DMS 273 (cell line): ENCODE results near the gene PIEZO1.
"Not testable (repeated sequence)": the region's sequence is repeated elsewhere in the genome, so short reads cannot be mapped to it uniquely, and the experiment has no call there.

ENCODE experiments used
- DNase-seq: peaks from one replicate; lab custom pipeline; 2025; ENCODE audit not compliant: unreplicated experiment; lab: John Stamatoyannopoulos, UW

The PIEZO1 gene

DNA sequence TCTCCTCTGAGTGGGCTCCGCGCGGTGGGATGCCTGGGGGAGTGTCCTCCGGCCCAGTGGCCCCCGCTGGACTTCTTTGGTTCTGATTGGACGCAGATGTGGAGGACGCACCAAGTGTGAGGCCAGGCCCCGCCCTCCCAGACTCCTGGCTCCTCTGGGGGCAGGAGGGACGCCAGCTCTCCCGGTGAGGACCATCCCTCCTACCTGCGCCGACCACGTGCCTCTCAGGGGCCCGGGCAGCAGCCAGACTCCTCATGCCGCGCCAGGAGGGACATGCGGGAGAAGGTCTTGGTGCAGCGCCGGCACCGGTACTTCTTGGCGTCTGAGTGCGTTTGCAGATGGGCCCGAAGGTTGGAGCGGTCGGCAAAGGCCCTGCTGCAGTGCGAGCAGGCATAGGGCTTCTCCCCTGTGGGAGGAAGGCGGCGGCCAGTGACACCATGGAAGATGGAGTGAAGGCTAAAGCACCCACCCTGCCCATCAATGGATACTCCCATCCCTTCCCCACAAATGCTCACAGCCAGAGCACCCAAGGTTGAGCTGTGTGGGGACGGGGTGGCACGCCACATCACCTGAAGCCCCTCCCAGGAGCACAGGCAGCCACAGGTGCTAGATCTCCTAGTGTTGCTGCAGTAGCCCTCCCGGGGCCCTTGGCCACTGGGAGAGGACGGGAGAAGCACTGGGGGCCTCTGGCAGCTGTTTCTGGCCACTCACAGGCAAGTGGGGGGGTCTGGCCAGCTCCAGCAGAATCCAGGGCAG lies 106.6 kb downstream of the PIEZO1 start:
- DNase-seq = peak; percentile 37

DNA sequence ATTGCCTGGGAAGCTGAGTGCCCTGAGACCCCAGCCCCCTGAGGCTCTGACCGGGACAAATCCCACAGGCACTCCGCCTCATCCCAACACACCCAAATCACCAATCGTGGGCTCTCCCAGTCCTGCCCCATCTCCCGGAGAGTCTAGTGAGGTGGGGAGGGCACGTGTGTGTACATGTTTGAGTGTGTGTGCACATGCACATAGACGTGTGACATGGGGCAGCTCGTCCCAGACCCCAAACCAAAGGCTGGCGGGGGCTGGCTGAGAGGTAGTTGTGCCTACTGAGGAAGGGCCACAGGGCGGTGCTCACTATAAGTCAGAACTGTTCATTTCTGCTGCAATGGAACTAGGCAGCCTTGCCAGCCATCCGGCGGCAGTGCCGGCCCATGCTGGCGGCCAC lies 107.3 kb downstream of the PIEZO1 start:
- no peak for DNase-seq

DNA sequence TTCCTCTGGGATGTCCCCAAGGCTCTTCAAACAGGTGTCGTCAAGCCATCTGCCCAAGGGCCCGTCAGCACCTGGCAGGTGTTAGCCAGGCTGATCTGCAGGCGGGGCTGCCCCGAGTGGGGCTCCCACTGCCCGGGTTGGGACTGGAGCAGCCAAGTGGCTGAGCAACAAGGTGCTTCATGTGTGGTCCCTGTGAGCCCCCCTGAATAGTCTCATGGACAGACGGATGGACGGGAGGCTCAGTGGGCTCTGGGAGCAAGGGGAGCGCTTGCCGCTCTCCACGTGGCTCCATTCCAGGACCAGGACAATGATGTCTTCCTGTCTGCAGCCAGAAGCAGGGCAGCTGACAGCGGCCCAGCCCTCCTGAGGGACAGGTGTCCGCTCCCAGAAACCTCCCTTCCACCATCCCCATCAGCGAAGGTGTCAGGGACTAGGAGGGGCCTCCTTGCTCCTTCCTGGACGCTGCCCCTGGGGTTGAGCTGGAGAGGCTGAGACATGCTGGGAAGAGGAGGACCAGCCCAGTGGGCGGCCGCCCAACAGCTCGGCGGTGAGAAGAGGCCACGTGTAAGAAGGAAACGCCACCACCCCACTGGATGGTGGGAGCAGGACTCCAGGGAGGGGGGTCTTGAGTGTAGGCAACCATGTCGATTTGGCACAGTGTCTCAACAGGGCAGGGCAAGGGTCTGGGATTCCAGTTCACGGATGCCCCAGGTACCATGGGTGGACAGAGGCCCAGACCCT lies 108.3 kb downstream of the PIEZO1 start:
- no peak for DNase-seq

DNA sequence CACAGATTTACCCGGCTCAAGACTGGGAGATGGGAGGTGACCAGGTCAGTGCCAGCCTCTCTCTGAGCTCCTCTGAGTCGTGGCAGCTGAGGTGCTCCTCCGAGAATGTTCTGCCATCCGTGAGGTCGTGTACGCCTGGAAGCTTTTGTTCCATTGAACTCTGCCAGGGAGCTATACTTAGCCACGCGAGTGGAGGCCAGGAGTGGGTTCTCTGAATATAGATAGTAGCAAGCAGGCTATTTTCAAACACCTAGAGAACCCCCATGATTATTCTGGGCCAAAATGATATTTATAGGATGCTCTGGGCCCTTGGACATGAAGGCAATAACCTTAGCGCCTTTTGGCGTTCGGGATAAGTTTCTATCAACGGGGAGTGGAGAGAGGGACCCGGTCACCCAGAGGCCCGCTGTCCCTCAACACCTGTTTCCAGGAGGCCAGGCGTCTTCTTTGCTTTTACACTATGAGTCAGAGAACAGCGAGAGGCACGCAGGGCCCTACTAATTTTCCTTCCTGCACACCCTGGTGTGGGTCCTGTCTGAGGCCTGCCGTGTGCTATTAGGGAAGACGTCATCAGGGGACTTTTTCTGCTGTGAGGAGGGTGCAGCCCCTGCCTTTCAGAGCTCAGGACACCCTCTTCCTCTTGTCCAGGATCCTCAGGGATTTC lies 111.2 kb downstream of the PIEZO1 start:
- DNase-seq = no peak

DNA sequence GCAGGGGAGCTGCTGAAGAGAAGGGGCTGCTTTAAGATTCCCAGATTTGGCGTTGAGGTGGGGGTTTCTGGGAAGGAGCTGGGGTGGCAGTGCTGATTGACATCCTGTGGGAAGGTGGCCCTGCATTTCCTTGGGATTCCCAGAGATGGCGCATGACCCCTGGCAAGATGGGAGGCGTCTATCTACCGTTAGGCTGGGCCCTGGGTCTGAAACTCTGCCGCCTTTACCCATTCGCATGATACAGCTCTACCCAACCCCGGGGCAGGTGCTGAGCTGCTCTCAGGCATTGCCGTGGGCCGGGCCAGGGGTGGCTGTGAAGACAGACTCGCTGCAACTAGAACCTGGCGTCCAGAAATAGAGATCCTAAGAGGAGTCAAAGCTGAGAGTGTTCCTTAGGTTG lies 112.2 kb downstream of the PIEZO1 start:
- DNase-seq = peak; percentile 61

DNA sequence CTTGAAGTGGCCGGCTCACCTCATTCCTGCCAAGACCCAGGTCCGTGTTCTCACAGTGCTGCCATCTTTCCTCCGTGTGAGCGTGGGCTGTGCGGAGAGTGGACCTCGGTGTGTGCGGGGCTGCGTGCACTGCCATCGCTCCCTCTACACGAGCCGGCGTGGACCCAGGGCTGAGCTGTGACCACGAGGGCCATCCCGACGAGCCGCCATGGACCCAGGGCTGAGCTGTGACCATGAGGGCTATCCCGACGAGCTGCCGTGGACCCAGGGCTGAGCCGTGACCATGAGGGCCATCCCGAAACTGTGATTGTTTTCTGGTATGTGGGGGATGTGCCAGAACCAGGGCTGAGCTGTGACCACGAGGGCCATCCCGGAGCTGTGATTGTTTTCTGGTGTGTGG lies 113.2 kb downstream of the PIEZO1 start:
- no peak for DNase-seq

DNA sequence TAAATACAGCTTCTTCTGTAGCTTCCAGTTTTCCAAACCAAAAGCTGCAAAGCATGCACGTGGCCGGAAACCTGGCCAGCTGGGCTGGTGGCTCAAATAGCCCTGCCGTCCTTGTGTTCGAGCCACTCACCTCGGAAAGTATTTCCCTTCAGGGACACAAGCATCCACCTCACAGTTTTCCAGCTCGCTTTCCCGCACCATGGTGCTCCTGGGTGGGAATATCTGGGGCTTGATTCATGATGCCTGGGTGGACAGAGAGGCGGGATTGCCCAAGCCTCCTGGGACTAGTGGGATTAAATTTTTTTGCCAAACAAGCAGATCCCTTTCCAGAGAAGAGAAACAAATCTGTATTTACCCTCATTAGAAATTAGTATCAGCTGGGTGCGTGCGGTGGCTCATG lies 115.0 kb downstream of the PIEZO1 start:
- DNase-seq = no peak

DNA sequence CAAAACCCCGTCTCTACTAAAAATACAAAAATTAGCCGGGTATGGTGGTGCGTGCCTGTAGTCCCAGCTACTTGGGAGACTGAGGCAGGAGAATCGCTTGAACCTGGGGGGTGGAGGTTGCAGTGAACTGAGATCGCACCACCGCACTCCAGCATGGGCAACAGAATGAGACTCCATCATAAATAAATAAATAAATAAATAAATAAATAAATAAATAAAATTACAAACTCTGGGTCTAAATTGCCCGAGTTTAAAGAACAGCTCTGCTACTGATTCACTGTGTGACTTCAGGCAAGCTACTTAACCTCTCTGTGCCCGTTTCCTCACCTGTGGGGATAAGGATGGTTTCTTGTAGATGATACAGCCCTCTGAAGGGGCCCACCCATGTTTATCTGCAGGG lies 115.5 kb downstream of the PIEZO1 start:
- DNase-seq = not testable (repeated sequence)

DNA sequence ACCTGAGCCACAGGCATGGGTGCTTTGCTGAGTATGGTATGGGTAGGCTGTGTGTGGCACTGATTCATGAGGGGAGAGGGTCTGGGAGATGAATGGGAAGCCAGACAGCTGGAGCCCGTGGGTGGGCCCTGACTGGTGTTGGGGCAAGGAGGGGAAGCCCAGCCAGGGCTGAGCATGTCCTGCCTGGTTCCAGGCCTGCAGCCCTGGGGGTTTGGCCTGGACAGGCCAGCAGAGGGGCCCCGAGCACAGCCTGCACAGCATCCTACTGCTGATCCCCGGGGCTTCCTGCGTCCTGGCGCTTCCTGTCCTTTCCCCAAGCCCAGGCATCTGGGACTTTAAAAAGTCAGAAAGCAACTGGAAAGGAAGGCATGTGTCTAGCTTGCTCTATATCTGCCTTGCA lies 117.6 kb downstream of the PIEZO1 start:
- no peak for DNase-seq

DNA sequence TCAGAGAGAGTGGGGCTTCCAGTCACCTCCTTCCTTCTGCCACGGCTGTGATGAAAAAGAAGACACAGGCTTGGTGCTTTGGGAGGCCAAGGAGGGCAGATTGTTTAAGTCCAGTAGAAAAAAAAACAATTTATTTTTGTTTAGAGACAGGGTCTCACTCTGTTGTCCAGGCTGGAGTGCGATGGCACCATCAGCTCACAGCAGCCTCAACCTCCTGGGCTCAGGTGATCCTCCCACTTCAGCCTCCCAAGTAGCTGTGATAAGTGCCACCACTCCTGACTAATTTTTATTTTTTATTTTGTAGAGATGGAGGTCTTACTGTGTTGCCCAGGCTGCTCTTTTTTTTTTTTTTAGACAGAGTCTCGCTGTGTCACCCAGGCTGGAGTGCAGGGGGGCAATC lies 119.5 kb downstream of the PIEZO1 start:
- DNase-seq = no peak
